Adrenal gland (tissue), 12 donors: ENCODE data around the gene PDLIM7. TPM values are rescaled to one million over a fixed set of nuclear protein-coding genes. Genes with fewer than 3 reads are reported as not detected.

Experiments
- DNase-seq, 7 donors: peaks; one replicate each; pipeline ENCODE4 v3.0.0-alpha.2; 2019 to 2020
- H3K27ac ChIP-seq, 5 donors: fragments of 200-600 bp; sonication (generic) in 4 of 5; 1 replicate in 3 of 5; 2 replicates in 2 of 5; pipeline versions ENCODE4 v1.5.1 to v1.8.0; 2016 to 2020; ENCODE audit warnings: mild to moderate bottlenecking in 1 of 5
- H3K27me3 ChIP-seq: fragments of 200-600 bp; 2 replicates; pipeline ENCODE4 v1.8.0; 2021
- H3K36me3 ChIP-seq, 2 donors: fragments of 200-600 bp; replicated peaks in 1 of 2; 1 replicate in 1 of 2; 2 replicates in 1 of 2; pipeline versions ENCODE4 v1.5.1 to v1.8.0; 2018 to 2022
- H3K4me1 ChIP-seq, 2 donors: fragments of 200-600 bp; replicated peaks in 1 of 2; 1 replicate in 1 of 2; 2 replicates in 1 of 2; pipeline versions ENCODE4 v1.5.1 to v1.8.0; 2018 to 2021
- H3K4me3 ChIP-seq, 4 donors: fragments of 200-600 bp; sonication (generic) in 3 of 4; one replicate each; pipeline ENCODE4 v1.5.1; 2016 to 2018
- H3K9me3 ChIP-seq, 3 donors: fragments of 200-600 bp; sonication (generic) in 1 of 3; replicated peaks in 1 of 3; 1 replicate in 2 of 3; 2 replicates in 1 of 3; pipeline versions ENCODE4 v1.5.1 to v1.8.0; 2016 to 2021
- CTCF ChIP-seq, 6 experiments: fragments of 450-650 bp in 4 of 6; fragments of 200-600 bp in 2 of 6; sonication (generic) in 1 of 6; IDR thresholded peaks; 1 replicate in 5 of 6; 2 replicates in 1 of 6; pipeline versions ENCODE4 v1.5.1 to v1.8.0; 2016 to 2021; ENCODE audit warnings: antibody characterized with exemption in 6 of 6, mild to moderate bottlenecking in 2 of 6, moderate library complexity in 1 of 6
- POLR2A ChIP-seq, 2 donors: fragments of 450-650 bp; IDR thresholded peaks; one replicate each; pipeline ENCODE4 v1.6.1; 2017; ENCODE audit warnings: antibody characterized with exemption in 2 of 2, mild to moderate bottlenecking in 2 of 2, moderate library complexity in 1 of 2
- whole genome bisulfite sequencing, 4 donors: extraction: QIAGEN DNeasy Blood & Tissue Kit in 2 of 4; methylation state at CpG; one replicate each; pipeline versions ENCODE4 v1.1.5 to v1.1.7; 2013 to 2017; 5-methylcytosine and 5-hydroxymethylcytosine counted together
- intact Hi-C, 2 donors: fragments of 100-400 bp; cut with DNase I; formaldehyde crosslinking; loops; one replicate each; pipeline versions ENCODE4 v1.14.1 to v1.15.0; 2022 to 2023
- polyA plus RNA-seq, 3 donors: library from polyadenylated mRNA; stranded (reverse); fragments of 200-250 nt in 2 of 3; fragments of 350-450 nt in 1 of 3; fragmentation: Illumina TruSeq in 1 of 3; extraction: RNeasy Lipid Tissue Mini Kit (QIAGEN cat#74804) in 1 of 3; gene quantifications; one replicate each; pipeline ENCODE4 v1.2.3, GENCODE V29; 2013 to 2014
- total RNA-seq, 9 donors: library from RNA; depleted of rRNA in 4 of 9; stranded (reverse); fragments of >200 nt in 4 of 9; fragments of 120-200 nt in 1 of 9; fragmentation: NEBNext Ultra II Directional in 1 of 9; extraction: Animal tissue kit (Norgen Biotek cat#: 25700) in 1 of 9; gene quantifications; one replicate each; pipeline versions ENCODE4 v1.1.0 to v1.2.4, GENCODE V29; 2013 to 2023
- donor health status: healthy with polysubstance abuse.
- donor health status: Bipolar disorder and iron deficiency.
- donor health status: DM: yes; HTN: yes; CAD: no.
- donor health status: DM: no; HTN: no; CAD: no.
- donor health status: DM: no; HTN: no; CAD: no.
- donor health status: DM: yes; HTN: yes; CAD: no.

PDLIM7 gene
- total and polyA plus RNA-seq, 12 donors, result 6.5 to 246 (median 38.9) TPM

- no peaks in the 10 kb centered on the region for H3K4me1 ChIP-seq
- intact Hi-C loops, result no loop called here
- TF ChIP-seq POLR2A (IDR thresholded peaks at IDR 0.05) (no peak), CTCF (IDR thresholded peaks at IDR 0.05) (no peak)
- H3K9me3 ChIP-seq, result no peaks in the 10 kb centered on the region
- DNase-seq, result no peak
- no peak overlapping the region for H3K4me3 ChIP-seq
- H3K27me3 ChIP-seq, result no peaks in the 10 kb centered on the region
- H3K36me3 ChIP-seq, result peaks cover 0 to 84% of the 10 kb centered on the region in 2 donors
- WGBS, 4 donors, result 90 to 97% (median 93%) methylated on average over 4 to 12 of the region's 12 CpGs
- no peak overlapping the region for H3K27ac ChIP-seq
These were observed 27.1 kb upstream of the PDLIM7 start for GRCh38 chr5:177524539-177524900.

- Histone ChIP-seq H3K4me1 (peaks cover 0 to 3% of the 10 kb centered on the region in 2 donors), H3K27ac (no peak overlapping the region), H3K36me3 (peaks cover 0 to 89% of the 10 kb centered on the region in 2 donors), H3K9me3 (no peaks in the 10 kb centered on the region), H3K4me3 (no peak overlapping the region), H3K27me3 (no peaks in the 10 kb centered on the region)
- 81 to 93% (median 91%) methylated on average over 6 to 19 of the region's 19 CpGs for WGBS, 4 donors
- no peak for TF ChIP-seq POLR2A (IDR thresholded peaks at IDR 0.05)
- no peak for TF ChIP-seq CTCF (IDR thresholded peaks at IDR 0.05)
- intact Hi-C loops, result no loop called here
- no peak for DNase-seq
These were observed 26.5 kb upstream of the PDLIM7 start for GRCh38 chr5:177523711-177524538.

- H3K36me3 ChIP-seq, result peaks cover 0 to 63% of the 10 kb centered on the region in 2 donors
- no peak overlapping the region for H3K27ac ChIP-seq
- TF ChIP-seq CTCF (IDR thresholded peaks at IDR 0.05) (no peak), POLR2A (IDR thresholded peaks at IDR 0.05) (no peak)
- no peaks in the 10 kb centered on the region for H3K27me3 ChIP-seq
- H3K4me3 ChIP-seq, result no peak overlapping the region
- intact Hi-C loops, result no loop called here
- WGBS, 4 donors, result 79 to 100% (median 88%) methylated on average over 1 to 2 of the region's 2 CpGs
- H3K9me3 ChIP-seq, result no peaks in the 10 kb centered on the region
- peaks cover 4 to 10% of the 10 kb centered on the region in 2 donors for H3K4me1 ChIP-seq
- no peak for DNase-seq
These were observed 23.6 kb upstream of the PDLIM7 start for GRCh38 chr5:177520916-177521513.

GRCh38 chr5:177520271-177520670 is 22.9 kb upstream of the PDLIM7 start:
- Histone ChIP-seq H3K4me1 (peaks cover 11 to 17% of the 10 kb centered on the region in 2 donors), H3K27me3 (no peaks in the 10 kb centered on the region), H3K27ac (no peak overlapping the region), H3K9me3 (no peaks in the 10 kb centered on the region), H3K36me3 (peaks cover 0 to 59% of the 10 kb centered on the region in 2 donors), H3K4me3 (no peak overlapping the region)
- intact Hi-C loops, result no loop called here
- DNase-seq, result no peak
- WGBS, 4 donors, result 89 to 95% (median 91%) methylated on average over 3 of the region's 3 CpGs
- TF ChIP-seq CTCF (IDR thresholded peaks at IDR 0.05) (no peak), POLR2A (IDR thresholded peaks at IDR 0.05) (no peak)
